DND-41 (cell line): ENCODE measurements around the gene LTBP1.

Experiments used
- CTCF ChIP-seq: IDR thresholded peaks from 2 replicates; pipeline ENCODE4 v1.5.1; 2012; ENCODE audit warnings: borderline replicate concordance, low read length, moderate library complexity, mild to moderate bottlenecking; ENCODE audit not compliant: poor library complexity, severe bottlenecking; ENCODE audit errors: extremely low read depth
- EZH2 ChIP-seq: IDR thresholded peaks from 3 replicates; pipeline ENCODE4 v1.6.1; 2012; ENCODE audit warnings: borderline replicate concordance, low read depth, mild to moderate bottlenecking, moderate library complexity, low read length, inconsistent platforms; ENCODE audit not compliant: severe bottlenecking

- TF ChIP-seq CTCF (no peak), EZH2 (no peak)
These were observed 7.5 kb downstream of the LTBP1 start for GRCh38 chr2:32954206-32954605.
